Measurements from ENCODE around the gene CCDC158. TPM values are rescaled to one million over a fixed set of nuclear protein-coding genes. Genes with fewer than 3 reads are reported as not detected.

CCDC158 gene
- total and polyA plus RNA-seq, 11 donors: 0.01 to 0.75 (median 0.23) TPM; not detected in 2

DNA sequence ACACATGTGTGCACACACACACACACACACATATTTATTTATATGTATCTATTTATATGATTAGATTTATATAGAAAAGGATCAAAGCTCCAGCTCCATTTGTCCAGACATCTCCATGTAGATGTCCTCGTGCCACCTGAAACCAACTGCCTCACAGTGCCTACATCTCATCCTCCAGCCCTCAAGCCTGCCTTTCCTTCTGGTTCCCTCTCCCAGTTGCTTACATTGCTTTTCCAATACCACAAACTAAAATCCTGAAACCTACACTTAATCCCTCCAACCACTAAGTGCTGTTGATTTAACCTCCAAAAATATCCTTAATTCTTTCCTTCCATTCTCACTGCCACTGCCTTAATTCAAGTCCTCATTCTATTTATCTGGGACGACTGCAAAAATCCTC is 63.0 kb downstream of the CCDC158 start:
- peaks cover 0 to 35% (median 7%) of the 10 kb centered on the region in 12 donors for H3K9me3 ChIP-seq
- no peaks in the 10 kb centered on the region for H3K4me1 ChIP-seq
- no peak for ATAC-seq
- DNase-seq: no peak
- no peaks in the 10 kb centered on the region for H3K36me3 ChIP-seq
- intact Hi-C loops (cut with DNase I): no loop called here
- H3K4me3 ChIP-seq: no peak overlapping the region
- 65 to 73% (median 67%) methylated on average over 2 of the region's 2 CpGs for WGBS, 4 donors
- no peak for TF ChIP-seq POLR2A (IDR thresholded peaks at IDR 0.05)
- TF ChIP-seq, protein P1, sequence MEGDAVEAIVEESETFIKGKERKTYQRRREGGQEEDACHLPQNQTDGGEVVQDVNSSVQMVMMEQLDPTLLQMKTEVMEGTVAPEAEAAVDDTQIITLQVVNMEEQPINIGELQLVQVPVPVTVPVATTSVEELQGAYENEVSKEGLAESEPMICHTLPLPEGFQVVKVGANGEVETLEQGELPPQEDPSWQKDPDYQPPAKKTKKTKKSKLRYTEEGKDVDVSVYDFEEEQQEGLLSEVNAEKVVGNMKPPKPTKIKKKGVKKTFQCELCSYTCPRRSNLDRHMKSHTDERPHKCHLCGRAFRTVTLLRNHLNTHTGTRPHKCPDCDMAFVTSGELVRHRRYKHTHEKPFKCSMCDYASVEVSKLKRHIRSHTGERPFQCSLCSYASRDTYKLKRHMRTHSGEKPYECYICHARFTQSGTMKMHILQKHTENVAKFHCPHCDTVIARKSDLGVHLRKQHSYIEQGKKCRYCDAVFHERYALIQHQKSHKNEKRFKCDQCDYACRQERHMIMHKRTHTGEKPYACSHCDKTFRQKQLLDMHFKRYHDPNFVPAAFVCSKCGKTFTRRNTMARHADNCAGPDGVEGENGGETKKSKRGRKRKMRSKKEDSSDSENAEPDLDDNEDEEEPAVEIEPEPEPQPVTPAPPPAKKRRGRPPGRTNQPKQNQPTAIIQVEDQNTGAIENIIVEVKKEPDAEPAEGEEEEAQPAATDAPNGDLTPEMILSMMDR (IDR thresholded peaks at IDR 0.05): no peak
- H3K27ac ChIP-seq: no peak overlapping the region
- no peaks in the 10 kb centered on the region for H3K27me3 ChIP-seq

DNA sequence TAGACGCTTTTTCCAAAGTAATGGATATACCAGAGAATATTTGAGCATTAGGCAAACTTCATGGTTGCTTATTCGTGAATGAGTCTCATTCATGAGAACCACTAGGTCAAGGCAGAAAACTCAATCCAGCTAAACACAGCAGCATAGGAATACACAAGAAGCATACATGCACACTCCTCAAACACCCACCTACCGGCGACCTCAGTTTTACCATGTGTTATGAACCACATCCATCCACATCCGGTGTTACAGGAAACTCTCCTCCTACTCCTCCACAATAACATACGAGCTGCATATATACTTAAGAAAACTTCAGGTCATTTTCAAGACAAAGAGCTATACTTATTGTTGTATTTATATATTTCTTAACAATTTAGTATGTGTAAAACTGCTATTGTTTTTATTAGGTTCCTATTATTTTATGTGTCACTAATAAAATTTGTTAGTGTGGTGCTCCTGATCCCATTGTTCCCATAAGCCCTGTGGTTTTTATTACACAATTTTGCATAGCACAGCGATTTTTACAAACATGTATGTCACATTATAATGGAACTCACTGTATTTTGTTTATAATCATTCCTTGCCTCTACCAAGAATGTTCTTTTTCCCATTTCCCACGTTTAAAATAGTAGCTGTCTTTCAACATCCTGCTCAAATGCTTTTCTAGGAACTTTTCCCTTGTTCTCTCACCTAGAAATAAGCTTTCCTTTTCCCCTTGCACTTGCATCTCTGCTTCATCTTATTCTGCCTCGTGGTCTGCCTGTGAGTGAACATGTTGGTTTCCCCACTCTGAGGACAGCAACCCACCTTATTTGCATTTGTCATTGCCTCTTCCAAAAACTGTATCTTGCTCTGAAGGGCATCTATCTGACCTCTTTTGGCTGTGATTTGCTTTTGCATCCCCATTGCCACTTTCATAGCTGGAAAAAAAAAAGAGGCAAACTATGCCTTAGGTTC is 66.1 kb downstream of the CCDC158 start:
- no peak overlapping the region for H3K27ac ChIP-seq
- DNase-seq (no peak), ATAC-seq (no peak)
- peaks cover 0 to 31% (median 7%) of the 10 kb centered on the region in 12 donors for H3K9me3 ChIP-seq
- WGBS, 4 donors: 55 to 67% (median 64%) methylated on average over 9 of the region's 9 CpGs
- TF ChIP-seq, protein P1 (IDR thresholded peaks at IDR 0.05): no peak
- no peak for TF ChIP-seq POLR2A (IDR thresholded peaks at IDR 0.05)
- no peaks in the 10 kb centered on the region for H3K4me1 ChIP-seq
- no peaks in the 10 kb centered on the region for H3K27me3 ChIP-seq
- no peaks in the 10 kb centered on the region for H3K36me3 ChIP-seq
- intact Hi-C loops (cut with DNase I): no loop called here
- no peak overlapping the region for H3K4me3 ChIP-seq

DNA sequence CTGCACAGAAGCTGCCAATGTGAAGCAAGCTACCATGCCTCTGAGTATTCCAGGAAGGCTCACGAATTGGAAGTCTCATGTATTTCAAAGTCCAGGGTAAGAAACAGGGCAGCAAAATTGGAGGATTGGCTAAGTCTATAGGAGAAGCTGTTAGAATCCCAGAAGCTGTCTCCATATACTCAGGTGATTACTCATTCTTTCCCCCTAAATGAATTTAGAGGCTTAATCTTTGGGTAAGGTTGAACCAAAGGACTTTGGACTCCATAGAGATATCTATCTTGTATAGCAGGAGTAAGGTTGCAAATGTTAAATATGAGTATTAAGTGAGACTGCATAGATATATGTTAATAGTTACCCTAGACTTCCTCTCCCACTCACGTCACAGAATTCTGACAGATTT is 78.1 kb downstream of the CCDC158 start:
- no peak overlapping the region for H3K4me3 ChIP-seq
- WGBS, 4 donors: 71 to 86% (median 81%) methylated on average over 2 of the region's 2 CpGs
- TF ChIP-seq POLR2A (IDR thresholded peaks at IDR 0.05): no peak
- TF ChIP-seq, protein P1 (IDR thresholded peaks at IDR 0.05): no peak
- H3K4me1 ChIP-seq: peaks cover 0 to 18% (median 5%) of the 10 kb centered on the region in 12 donors
- peaks cover 0 to 15% (median 0%) of the 10 kb centered on the region in 12 donors for H3K9me3 ChIP-seq
- H3K36me3 ChIP-seq: no peaks in the 10 kb centered on the region
- DNase-seq: no peak
- intact Hi-C loops (cut with DNase I): no loop called here
- no peak overlapping the region for H3K27ac ChIP-seq
- no peaks in the 10 kb centered on the region for H3K27me3 ChIP-seq
- ATAC-seq: no peak

DNA sequence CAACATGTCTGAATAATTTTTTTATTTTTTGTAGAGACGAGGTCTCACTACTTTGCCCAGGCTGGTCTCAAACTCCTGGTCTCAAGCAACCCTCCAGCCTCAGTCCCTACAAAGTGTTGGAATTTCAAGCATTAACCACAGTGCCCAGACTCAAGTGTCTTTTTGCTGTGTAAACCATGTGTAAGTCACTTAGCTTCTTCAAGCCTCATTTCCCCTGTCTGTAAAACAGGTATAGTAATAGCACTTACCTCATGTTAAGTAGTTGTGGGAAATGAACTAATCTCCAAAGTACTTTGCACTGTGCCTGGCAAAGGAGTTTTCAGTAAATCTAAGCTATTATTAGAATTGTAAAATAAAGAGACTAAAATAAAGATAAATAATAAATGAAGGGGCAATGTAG is 78.8 kb downstream of the CCDC158 start:
- ATAC-seq (peak in 1 of 4 donors; percentile 57), DNase-seq (no peak)
- Histone ChIP-seq H3K4me3 (no peak overlapping the region), H3K27me3 (no peaks in the 10 kb centered on the region), H3K27ac (peak overlapping the region in 1 of 12 donors; percentile 9), H3K9me3 (peaks cover 0 to 9% (median 0%) of the 10 kb centered on the region in 12 donors), H3K4me1 (peaks cover 0 to 18% (median 5%) of the 10 kb centered on the region in 12 donors), H3K36me3 (no peaks in the 10 kb centered on the region)
- WGBS, 4 donors: 79 to 97% (median 89%) methylated on average over 1 of the region's 1 CpG
- intact Hi-C loops (cut with DNase I): no loop called here
- TF ChIP-seq, protein P1 (IDR thresholded peaks at IDR 0.05): no peak
- no peak for TF ChIP-seq POLR2A (IDR thresholded peaks at IDR 0.05)

All from heart left ventricle (tissue), 16 donors.